Stimulated activated naive CD4-positive, alpha-beta T cell treated with Interleukin-2 at 50 U/mL for 16 hours (primary cell): ENCODE data around the gene RBCK1.
"Not testable (repeated sequence)": the region's sequence is repeated elsewhere in the genome, so short reads cannot be mapped to it uniquely, and the experiment has no call there.

ENCODE experiments used
- DNase-seq: peaks from one replicate; lab custom pipeline; 2025; lab: John Stamatoyannopoulos, UW

Gene RBCK1

DNA sequence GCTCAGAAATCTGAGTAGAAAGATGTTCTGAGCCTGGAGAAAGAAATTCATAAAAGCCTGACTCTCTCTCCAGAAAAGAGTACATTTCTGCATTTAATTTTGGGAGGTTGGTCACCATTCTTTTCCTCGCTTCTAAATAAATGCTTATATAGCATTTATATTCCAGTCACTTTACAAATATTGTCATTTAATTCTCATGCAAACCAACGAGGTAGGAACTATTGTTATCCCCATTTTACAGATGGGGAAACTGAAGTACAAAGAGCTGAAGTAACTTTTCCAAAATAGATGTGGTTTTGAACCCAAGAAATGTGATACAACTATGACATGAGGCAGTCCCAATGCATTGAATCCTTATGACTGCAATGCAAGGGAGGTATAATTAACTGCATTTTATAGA lies 32.0 kb upstream of the RBCK1 start:
- no peak for DNase-seq

DNA sequence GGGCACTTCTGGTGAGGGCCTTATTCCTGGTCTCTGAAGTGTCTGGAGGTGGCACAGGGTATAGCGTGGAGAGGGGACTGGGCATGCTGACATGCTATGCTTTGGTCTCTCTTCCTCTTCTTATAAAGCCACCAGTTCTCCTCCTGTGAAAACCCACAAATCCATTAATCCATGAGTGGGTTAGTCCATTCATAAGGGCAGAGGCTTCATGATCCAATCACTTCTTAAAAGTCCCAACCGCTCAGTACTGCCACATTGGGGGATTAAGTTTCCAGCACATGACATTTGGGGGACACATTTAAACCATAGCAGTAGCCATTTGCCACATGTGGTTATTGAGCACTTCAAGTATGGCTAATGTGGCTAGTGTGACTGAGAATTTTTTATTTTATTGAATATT lies 31.3 kb upstream of the RBCK1 start:
- DNase-seq = no peak

DNA sequence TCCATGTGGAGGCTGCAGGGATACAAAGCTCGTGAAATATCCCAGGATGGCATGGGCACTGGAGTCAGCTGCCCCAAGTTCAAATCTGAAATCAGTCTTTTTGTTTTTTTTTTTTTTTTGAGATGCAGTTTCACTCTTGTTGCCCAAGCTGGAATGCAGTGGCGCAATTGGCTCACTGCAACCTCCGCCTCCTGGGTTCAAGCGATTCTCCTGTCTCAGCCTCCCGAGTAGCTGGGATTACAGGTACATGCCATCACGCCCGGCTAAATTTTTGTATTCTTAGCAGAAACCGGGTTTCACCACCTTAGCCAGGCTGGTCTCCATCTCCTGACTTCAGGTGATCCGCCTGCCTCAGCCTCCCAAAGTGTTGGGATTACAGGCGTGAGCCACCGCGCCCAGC lies 30.5 kb upstream of the RBCK1 start:
- not testable (repeated sequence) for DNase-seq

DNA sequence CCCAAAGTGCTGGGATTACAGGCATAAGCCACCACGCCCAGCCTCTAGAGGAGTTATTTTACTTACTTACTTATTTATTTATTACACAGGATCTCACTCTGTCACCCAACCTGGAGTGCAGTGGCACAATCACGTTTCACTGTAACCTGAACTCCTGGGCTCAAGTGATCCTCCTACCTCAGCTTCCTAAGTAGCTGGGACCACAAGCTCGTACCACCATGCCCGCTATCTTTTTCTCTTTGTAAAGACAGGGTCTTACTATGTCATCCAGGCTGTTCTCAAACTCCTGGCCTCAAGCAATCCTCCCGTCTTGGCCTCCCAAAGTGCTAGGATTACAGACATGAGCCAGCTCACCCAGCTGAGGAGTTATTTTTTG lies 29.1 kb upstream of the RBCK1 start:
- no peak for DNase-seq

DNA sequence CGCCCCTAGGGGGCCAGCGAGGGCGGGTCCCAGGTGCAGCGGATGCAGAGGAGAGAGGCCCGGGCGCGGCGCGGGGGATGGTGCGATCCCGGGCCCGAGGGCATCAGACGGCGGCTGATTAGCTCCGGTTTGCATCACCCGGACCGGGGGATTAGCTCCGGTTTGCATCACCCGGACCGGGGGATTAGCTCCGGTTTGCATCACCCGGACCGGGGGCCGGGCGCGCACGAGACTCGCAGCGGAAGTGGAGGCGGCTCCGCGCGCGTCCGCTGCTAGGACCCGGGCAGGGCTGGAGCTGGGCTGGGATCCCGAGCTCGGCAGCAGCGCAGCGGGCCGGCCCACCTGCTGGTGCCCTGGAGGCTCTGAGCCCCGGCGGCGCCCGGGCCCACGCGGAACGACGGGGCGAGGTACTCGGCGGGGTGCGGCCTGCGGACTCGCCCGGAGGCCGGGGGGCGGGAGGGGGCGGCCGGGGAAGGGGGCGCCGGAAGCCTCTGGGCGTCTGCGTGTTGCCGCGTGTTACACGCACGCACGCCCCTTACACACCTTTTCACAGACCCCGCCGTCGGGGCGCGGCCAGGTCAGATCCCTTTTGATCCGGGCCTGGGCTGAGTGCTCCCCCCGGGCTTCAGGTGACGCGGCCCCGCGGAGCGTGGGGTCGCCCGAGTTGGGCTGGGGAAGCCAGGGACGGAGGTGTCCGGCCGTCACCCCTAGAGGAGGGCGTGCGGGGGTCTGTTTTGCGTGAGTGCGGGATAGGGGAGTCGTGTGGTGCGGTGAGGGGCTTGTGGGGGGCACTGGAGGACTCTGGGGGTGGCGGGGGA lies 27.1 kb upstream of the RBCK1 start:
- peak; percentile 60 for DNase-seq

DNA sequence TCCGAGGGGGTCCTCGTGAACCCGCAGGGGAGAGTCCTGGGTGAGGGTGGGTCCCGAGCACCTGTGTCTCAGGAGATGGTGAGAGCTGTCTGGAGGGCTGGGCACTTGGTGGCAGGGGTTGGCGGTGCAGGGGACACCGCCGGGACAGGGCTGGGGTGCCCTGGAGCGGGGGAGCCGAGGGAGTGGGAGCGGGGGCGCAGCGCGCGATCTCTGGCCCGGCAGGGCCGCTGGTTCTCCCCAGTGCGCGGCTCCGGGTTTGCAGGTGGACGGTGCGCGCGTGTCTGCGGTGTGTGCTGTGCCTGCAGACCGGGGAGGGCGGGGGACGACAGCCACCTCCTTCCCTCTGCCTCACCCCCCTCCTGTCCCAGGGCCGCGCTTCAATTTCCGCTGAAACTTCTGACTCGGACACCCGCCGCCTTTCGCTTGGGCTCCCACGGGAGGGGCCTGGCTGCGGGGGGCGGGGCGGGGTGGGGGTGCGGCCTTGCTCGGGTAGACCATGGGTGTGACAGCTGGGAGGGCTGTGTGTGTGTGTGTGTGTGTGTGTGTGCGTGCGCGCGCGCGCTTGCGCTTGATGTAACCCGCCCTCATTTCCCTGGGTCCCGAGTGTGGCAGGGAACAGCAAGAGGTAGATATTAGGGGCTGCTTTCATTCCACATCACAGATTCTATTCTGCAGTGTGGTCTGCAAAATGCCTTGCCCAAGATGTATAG lies 26.4 kb upstream of the RBCK1 start:
- DNase-seq = peak; percentile 75

DNA sequence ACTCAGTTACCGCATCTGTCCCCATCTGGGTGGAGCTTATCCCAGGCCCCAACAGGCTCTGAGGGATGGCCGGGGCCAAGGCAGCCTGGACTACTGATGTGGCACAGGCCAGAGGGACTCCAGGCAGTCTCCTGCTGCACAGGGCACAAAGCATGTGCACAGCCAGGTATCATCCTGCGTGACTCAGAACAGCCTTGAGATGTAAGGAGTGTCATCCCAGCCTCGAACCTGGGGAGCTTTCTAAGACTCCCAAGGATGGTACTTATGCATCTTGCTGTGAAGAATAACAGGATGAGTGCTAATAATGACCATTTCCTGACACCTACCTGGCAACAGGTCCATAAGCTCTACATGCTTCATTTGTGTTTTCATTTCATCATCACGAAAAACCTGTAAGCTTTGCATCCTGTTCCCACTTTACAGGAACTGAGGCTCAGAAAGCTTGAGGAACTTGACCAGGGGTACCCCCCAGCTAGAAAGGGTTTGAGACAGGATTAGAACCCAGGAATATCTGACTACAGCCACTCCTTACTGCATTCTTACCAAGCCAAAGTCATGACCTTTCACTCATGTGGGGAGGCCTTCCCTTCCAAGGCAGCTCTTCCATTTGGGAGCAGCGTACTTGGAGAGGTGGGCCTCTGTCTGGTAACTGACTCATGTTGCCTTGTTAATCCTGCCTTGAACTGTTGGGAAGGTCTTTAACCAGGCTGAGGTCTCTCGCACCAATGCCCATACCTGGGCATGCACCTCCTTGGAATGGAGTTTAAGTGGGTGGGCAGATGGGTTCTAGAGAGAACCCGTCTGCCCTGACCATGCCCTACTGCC lies 25.6 kb upstream of the RBCK1 start:
- no peak for DNase-seq

DNA sequence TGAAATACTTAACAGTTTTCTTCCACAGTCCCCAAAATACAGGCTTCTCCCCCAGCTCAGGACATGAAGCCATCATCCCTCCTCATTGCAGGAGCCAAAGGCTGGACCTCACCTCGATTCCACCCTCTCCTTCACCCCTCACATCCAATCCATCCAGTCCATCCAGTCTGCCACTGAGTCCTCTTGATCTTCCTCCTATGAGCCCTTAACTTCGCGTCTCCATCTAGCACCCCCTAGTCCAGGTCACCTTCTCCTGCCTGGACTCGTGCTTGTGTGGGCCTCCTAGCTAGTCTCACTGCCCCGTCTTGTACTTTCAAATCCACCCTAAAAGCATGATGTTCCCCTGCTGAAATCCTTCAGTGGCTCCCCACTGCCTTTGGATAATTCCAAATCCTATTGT lies 24.2 kb upstream of the RBCK1 start:
- no peak for DNase-seq

DNA sequence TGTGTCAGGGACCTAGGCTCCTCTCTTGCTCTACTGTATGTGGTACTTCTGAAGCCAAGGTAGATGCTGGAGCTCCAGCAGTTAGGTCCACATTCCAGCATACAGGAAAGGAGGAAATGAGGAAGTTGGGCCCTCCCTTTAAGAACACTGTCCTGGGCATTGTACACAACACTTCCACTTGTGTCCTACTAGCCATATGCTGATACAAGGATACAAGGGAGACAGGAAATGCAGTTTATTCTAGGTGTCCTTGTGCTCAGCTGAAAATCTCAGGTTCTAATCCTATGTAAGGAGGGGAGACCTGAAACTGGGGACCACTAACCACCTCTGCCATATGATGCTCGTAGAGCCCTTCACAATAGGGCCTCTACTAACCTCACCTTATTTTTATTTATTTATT lies 23.4 kb upstream of the RBCK1 start:
- no peak for DNase-seq

DNA sequence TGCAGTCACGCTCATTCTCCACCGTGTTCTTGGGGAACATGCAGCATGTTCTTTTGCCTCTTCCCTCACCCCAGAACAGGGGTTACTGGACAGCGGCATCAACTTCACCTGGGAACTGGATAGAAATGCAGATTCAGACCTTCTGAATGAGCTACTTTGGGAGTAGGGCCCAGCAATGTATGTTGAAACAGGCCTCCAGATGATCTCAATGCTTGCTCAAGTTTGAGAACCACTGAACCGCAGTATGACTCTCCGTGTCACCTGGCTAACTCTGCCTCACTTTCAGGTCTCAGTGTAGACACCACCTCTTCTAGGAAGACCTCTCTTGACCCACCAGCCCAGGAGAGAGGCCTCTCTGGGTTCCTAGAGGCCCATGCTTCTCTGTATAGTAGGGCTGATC lies 22.7 kb upstream of the RBCK1 start:
- no peak for DNase-seq

DNA sequence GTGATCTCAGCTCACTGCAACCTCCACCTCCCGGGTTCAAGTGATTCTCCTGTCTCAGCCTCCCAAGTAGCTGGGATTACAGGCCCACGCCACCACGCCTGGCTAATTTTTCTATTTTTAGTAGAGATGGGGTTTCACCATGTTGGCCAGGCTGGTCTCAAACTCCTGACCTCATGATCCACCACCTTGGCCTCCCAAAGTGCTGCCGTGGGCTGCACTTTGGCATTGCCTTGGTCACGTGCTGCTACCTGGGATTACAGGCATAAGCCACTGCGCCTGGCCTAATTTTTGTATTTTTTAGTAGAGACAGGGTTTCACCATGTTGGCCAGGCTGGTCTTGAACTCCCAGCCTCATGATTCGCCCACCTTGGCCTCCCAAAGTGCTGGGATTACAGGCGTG lies 21.5 kb upstream of the RBCK1 start:
- DNase-seq = not testable (repeated sequence)

DNA sequence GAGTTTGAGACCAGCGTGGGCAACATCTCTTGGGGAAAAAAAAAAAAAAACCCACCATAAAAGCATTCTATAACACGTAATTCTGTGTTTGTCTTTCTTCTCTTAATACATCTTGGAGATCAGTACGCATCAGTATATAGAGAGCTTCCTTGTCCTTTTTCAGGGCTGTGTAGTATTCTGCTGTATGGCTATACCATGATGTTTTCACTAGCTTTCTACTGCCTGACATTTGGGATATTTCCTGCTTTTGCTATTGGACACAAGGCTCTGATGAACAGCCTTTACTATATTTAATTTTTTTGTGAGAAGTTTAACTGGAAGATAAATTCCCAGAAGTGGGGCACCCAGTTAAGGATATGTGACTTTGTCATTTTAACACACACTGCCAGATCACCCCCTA lies 20.6 kb upstream of the RBCK1 start:
- DNase-seq = no peak

DNA sequence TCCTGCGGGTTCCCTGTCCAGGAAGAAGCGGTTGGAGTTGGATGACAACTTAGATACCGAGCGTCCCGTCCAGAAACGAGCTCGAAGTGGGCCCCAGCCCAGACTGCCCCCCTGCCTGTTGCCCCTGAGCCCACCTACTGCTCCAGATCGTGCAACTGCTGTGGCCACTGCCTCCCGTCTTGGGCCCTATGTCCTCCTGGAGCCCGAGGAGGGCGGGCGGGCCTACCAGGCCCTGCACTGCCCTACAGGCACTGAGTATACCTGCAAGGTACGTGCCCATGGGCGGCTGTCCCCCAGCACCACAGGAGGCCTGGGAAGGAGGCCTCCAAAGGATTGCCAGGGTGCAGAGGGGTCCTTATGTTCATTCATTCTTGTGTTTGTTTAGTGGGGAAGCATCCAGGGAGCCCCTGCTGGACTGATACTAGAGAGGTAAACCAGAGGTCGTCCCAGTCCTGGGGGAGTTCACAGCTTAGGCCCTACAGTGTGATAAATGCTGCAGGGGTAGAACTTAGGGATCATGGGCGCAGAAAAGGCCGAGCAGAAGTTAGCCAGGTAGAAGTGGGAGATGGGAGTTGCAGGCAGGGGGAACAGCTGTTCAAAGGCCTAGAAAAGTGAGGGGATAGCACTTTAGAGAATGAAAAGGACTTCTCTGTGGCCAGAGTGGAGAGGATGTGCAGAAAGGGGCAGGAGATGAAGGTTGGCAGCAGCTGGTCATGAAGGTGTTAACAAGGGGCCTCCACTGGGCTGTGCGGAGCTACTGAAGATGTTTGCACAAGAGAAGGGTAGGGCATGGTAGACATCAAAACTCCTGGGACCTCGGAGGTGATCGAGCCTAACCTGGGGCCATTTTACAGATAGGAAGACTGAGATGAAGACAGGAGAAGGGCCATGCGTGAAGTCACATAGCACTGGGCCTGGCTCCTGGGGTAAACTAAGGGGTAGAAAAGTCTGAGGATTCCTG lies 19.8 kb upstream of the RBCK1 start:
- DNase-seq = no peak

DNA sequence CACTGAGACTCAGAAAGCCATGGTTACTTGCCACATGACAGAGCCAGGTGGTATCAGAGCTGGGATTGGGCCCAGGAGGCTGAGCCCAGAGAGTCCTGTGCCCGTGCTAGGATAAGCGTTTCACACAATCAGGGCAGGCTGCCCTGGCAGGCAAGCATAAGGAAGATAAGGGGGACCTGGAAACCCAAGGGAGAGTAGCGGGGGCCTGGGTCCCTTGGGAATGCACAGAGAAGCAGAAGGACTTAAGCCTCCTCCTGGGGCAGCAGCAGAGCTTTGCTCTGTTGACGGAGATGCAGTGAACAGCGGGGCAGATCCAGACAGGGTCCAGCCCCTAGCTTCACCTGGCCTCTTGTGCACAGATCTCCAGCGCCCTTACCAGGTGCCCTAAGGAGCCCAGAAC lies 18.9 kb upstream of the RBCK1 start:
- DNase-seq = no peak

DNA sequence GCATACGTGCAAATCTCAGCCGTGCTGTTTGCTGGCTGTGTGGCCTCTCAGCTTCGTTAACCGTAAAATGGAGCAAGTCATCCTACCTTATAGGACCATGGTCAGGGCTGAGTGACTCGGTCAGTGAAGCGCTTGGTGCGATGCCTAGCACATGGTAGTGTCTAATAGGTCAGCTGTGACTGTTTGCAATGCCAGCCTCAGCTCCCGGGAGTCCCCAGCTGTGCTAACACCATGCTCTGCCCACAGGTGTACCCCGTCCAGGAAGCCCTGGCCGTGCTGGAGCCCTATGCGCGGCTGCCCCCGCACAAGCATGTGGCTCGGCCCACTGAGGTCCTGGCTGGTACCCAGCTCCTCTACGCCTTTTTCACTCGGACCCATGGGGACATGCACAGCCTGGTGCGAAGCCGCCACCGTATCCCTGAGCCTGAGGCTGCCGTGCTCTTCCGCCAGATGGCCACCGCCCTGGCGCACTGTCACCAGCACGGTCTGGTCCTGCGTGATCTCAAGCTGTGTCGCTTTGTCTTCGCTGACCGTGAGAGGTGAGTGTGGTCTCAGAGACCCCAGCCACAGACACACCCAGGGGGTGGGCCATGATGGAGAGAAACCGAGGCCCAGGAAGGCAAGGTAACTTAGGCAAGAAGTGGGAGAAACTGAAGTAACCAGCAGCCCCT lies 16.9 kb upstream of the RBCK1 start:
- no peak for DNase-seq

DNA sequence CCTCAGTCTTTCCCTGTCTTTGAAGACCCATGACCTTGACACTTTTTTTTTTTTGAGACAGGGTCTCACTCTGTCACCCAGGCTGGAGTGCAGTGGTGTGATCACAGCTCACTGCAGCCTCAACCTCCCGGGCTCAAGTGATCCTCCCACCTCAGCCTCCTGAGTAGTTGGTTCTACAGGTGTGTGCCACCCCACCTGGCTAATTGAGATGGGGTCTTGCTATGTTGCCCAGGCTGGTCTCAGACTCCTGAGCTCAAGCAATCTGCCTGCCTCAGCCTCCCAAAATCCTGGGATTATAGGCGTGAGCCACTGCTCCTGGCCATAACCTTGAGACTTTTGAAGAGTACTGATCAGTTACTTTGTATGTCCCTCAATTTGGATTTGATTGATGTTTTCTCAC lies 14.8 kb upstream of the RBCK1 start:
- DNase-seq = not testable (repeated sequence)

DNA sequence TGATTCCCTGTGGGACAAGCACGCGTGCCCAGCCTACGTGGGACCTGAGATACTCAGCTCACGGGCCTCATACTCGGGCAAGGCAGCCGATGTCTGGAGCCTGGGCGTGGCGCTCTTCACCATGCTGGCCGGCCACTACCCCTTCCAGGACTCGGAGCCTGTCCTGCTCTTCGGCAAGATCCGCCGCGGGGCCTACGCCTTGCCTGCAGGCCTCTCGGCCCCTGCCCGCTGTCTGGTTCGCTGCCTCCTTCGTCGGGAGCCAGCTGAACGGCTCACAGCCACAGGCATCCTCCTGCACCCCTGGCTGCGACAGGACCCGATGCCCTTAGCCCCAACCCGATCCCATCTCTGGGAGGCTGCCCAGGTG lies 11.9 kb upstream of the RBCK1 start:
- DNase-seq = no peak

DNA sequence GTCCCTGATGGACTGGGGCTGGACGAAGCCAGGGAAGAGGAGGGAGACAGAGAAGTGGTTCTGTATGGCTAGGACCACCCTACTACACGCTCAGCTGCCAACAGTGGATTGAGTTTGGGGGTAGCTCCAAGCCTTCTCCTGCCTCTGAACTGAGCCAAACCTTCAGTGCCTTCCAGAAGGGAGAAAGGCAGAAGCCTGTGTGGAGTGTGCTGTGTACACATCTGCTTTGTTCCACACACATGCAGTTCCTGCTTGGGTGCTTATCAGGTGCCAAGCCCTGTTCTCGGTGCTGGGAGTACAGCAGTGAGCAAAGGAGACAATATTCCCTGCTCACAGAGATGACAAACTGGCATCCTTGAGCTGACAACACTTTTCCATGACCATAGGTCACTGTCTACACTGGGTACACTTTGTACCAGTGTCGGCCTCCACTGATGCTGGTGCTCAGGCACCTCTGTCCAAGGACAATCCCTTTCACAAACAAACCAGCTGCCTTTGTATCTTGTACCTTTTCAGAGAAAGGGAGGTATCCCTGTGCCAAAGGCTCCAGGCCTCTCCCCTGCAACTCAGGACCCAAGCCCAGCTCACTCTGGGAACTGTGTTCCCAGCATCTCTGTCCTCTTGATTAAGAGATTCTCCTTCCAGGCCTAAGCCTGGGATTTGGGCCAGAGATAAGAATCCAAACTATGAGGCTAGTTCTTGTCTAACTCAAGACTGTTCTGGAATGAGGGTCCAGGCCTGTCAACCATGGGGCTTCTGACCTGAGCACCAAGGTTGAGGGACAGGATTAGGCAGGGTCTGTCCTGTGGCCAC lies 11.3 kb upstream of the RBCK1 start:
- no peak for DNase-seq

DNA sequence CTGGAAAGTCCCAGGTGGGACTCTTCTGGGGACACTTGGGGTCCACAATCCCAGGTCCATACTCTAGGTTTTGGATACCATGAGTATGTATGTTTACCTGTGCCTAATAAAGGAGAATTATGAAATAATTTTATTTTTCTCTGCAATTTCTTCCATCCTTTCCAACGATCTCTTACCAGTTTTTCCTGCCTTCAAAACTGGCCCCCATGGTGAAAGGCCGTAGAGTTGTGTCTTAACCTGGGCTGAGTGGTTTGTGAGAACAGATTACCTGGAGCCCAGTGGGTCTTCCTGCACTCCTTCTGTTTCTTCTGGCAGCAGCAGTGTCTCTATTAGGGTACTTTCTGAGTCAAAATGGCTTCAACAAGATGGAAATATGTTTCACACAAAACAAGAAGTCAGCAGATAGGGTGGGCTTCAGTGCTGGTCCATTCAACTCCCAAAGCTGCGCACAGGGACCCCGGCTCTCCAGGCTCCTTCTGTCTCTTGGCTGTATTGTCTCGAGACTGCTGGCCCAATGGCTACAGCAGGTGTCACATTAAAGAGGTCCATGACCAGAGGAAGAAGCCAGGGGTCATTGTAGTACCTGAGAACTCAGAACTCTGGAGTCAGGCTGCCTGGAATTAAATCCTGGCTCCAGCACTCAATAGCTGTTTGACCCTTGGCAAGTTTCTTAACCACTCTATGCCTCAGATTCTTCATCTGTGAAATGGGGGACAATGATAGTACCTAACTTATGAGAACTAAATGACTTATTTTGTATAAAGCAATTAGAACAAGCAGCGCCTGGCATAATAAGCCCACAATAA lies 10.5 kb upstream of the RBCK1 start:
- DNase-seq = no peak
